Activated CD8-positive, alpha-beta memory T cell treated with anti-CD3 and anti-CD28 coated beads, Interleukin-2, amount 50 U/mL, for 1 hour (primary cell): ENCODE results near the gene NUP58.

Experiments used
- DNase-seq: peaks from one replicate; pipeline ENCODE4 v3.0.0-alpha.2; 2020; ENCODE audit errors: extremely low read depth

The NUP58 gene, protein sequence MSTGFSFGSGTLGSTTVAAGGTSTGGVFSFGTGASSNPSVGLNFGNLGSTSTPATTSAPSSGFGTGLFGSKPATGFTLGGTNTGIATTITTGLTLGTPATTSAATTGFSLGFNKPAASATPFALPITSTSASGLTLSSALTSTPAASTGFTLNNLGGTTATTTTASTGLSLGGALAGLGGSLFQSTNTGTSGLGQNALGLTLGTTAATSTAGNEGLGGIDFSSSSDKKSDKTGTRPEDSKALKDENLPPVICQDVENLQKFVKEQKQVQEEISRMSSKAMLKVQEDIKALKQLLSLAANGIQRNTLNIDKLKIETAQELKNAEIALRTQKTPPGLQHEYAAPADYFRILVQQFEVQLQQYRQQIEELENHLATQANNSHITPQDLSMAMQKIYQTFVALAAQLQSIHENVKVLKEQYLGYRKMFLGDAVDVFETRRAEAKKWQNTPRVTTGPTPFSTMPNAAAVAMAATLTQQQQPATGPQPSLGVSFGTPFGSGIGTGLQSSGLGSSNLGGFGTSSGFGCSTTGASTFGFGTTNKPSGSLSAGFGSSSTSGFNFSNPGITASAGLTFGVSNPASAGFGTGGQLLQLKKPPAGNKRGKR

DNA sequence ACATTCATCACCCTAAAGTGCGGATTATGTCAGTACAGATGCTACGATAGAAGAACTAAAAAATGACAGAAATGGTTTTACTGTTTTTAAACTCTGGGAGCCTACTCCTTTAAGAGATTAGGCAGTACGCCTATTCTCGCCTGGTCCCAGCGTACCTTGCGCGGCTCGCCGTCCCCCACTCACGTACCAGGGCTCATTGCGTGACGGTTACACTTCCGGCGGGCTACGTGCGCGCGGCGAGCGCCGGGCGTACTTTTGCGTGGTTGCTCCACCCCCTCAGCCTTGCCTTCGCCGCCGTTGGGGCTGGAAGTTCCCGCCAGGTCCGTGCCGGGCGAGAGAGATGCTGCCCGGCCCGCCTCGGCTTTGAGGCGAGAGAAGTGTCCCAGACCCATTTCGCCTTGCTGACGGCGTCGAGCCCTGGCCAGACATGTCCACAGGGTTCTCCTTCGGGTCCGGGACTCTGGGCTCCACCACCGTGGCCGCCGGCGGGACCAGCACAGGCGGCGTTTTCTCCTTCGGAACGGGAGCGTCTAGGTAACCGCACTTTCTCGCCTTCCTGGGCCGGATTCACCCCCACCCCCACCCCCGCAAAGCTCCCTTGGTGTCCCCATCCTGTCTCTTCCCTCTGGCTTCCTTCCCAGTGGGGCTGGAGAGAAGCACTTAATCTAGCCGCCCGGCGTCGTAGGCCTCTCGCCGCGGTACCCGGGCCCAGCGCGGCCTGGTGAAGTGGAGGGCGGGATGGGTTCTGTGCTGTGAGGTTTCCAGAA is at the start of gene NUP58:
NUP58 (plus strand) TSS at position 279 of the 767 bp plus-strand sequence; CDS start at position 428, 149 bp downstream.
- peak; percentile 69 for DNase-seq

DNA sequence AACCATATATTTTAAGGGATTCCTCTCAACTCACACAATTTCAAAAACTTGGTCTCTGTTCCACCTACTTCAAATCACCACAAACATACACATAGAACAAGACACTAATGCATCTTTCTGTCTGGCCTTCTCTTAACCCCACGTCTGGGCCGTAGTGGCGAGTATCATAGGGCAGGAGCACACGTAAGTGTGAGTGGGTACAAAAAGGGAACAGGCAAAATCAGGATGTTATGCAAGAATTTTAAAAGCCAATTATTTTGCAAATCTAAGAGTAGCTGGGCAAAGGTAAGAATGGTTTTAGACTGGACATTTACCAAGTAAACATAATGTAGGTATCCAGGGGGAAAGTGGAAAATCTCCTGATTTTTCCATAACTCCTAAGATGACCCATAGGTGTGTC is 49.2 kb upstream of the NUP58 start:
- DNase-seq: no peak

DNA sequence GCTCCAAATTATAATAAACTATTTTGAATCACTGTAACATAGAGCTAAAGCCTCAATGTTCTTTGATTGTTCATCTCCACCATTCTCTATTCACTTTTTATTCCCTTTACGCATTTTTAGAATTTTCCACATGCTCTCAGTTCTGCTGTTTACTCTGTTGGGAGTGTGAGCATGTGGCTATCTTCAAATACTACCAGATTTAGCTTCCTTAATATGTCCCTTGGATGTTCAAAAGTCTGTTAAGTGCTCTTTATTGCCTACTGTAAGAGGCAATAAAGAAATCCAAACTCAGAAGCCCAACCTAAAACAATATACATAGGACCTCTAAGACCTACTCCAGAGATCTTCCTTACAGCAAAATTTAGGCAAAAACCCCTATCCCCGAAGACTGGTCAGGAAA is 48.7 kb upstream of the NUP58 start:
- DNase-seq: no peak

DNA sequence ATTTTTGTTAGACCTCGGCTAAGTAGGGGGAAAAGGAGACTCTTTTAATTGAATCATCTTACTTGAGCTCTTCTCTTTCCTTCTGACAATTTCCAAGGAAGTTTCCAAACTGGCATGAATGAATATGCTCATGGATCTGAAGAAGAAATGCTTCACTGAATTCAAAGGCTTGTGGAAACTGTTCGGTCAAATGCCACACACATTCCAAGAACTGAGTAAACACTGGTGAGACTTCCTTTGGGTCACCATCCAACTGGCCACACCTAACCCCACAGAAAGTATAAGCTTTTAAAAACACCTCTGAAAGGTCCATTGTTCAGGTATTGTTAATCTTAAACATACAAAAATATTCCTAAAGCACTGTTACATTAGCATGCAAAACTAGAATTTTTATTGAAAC is 47.7 kb upstream of the NUP58 start:
- no peak for DNase-seq

DNA sequence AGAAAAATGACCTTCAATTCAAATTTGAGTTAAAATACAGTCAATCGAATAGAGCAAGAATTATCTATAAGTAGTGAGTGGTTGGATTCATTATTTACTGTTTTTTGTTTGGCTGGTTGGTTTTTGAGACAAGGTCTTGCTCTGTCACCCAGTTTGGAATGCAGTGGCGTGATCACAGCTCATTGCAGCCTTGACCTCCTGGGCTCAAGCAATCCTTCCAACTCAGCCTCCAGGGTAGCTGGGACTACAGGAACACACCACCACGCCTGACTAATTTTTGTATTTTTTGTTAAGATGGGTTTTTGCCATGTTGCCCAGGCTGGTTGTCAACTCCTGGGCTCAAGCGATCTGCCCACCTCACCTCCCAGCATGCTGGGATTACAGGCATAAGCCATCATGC is 39.2 kb upstream of the NUP58 start:
- DNase-seq: no peak

DNA sequence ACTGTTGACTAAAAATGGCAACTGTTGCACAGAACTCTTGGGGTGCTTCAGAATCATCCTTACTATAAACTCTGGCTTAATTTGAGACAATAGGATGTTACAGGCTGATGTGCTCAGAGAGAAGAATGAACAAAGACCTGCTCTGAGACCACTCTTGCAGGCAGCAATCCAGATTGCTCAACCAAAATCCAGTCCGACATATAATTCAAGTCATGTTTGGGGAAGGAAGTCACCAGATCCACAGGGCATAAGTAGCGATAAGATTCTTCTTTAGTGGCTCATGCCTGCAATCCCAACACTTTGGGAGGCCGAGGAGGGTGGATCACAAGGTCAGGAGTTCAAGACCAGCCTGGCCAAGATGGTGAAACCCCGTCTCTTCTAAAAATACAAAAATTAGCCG is 34.7 kb upstream of the NUP58 start:
- DNase-seq: no peak

DNA sequence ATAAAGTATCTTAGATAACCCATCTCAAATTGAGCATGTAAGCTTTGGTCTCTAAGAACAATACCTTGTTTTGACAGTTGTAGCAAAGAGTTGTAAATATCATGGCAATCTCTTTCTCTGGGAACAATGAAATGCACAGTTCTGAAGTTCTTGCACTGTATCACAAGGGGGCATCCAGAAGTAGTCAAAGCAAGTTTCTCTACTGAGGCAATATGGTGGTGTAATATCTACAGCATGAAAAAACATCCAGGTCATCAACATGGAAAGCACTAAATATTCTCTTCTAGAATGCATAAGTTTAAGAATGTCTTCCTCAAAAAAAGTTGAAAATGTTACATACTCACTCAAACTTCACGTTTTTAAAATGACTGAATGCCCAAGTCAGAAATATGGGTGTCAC is 33.7 kb upstream of the NUP58 start:
- no peak for DNase-seq

DNA sequence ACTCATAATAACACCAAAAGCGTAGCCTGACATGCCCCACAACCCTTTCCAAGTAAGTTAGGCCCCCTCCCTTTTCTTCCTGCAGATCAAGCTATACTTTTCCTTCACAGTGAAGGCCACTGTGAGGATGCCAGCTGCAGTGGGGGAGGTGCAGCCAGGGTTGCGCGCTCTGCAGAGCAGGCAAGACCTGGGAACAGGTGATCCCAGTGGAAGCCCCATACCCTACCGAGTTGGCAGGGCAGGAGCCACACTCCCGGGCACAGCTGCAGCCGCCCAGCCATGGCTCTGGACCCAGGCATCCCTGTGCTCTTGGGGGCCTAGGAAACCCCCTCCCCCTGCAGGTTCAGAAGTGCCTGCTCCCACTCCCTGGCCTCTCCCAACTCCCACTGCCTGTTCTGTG is 32.9 kb upstream of the NUP58 start:
- DNase-seq: no peak

DNA sequence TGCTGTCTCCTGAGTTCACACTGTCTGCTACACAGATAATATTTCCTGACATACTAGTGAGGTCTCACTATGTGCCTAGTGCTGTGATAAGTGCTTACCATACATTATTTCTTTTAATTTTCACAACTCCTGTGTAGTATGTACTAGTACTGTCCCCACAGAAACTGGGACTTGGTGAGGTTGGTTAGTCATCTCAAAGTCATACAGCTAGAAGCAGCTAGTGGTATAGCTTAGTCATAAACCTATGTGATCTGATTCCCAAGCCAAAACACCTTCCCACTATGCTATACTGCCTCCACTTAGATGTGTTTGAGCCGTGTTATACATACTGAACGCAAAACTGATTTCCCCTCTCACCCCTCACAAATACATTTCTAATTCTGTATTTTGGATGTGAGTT is 24.7 kb upstream of the NUP58 start:
- DNase-seq: no peak

DNA sequence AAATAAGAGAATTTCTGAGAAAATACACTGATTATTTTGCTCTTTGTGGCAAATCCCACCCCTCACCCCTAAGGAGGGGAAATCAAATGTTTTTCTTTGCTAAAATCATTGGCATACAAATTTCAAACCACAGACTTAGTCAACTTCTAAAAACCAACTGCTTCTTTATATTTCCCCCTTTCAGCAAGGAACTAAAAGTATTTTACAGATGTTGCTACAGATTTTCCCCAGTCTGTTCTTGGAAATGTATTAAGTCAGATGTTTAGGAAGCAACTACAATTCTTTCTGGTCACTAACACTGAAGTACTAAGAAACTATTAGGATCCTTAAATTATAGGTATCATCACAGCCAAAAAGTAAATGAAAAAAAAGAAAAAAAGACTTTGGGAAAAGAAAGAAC is 21.0 kb upstream of the NUP58 start:
- DNase-seq: no peak

DNA sequence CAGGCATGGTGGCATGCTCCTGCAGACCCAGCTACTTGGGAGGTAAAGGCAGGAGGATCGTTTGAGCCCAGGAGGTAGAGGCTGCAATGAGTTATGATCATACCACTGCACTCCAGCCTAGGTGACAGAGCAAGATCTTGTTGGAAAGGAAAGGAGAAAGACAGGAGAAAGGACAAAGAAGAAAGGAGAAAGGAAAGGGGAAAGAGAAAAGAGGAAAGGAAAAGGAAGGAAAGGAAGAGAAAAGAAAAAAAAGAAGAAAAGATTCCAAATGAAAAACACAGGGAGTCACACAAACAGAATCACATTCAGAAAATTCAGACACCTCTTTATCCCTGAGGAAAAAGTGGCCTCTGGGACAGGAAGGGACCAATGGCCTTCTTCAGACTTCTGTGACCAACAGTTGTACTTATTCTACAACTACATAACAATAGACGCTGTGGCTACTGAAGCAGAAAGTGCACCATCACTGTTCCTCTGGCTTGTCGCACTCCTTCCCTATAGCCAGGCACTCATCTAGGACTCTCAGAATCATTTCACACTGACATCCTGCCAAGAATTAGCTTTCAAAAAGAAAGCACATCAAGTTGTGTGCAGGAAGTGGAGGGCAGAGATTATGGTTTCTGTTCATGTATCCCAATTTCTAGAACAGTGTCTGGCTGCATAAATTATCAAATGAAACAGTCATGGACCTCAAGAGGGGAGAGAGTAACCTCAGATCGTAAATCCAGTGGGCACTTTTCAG is 20.1 kb upstream of the NUP58 start:
- no peak for DNase-seq

DNA sequence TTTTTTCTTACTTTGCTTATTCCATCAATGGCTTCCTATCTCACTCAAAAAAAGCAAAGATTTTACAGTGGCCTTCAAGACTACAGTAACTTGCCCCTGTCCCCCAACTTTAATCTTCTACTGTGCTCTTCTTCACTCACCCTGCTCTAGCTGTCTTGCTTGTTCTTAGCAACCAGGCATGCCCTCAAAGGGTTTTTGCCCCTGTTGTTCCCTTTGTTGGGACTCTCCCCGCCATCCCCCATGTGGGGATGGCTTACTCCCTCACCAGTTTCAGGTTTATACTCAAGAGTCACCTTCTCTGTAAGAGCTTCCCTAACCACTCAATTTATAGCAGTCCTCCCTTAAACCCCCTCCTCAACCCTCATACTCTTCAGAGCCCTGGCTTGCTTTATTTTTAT is 19.5 kb upstream of the NUP58 start:
- no peak for DNase-seq

DNA sequence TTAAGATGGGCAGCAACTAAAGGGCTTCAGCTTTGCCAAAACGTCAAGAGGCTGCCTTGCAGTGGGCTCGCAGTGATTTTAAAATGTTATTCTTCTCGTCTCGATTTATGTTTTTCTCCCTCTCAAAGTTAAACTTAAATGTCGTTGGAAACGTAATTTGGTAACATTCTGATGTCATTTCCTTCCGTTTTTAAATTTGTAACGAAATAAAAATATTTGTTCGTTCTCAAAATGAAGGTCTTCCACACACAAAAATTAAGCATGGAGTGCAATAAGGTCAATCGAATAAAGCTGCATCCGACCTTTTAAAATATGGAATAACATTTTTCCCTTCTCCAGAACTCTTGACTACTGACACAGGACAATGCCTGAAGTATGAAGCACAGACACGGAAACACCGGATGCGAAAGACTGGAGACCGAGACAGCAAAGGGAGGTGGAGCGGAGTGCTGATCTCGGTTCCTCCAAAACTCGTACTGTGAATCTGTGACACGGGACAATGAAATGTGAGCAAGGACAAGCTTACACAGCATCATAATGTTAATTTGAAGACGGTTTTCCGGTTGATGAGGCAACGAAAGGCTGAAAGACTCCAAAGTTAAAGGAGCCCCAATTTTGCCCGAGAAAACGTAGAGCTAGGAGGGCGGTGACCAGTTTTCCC is 15.0 kb upstream of the NUP58 start:
- DNase-seq: no peak

DNA sequence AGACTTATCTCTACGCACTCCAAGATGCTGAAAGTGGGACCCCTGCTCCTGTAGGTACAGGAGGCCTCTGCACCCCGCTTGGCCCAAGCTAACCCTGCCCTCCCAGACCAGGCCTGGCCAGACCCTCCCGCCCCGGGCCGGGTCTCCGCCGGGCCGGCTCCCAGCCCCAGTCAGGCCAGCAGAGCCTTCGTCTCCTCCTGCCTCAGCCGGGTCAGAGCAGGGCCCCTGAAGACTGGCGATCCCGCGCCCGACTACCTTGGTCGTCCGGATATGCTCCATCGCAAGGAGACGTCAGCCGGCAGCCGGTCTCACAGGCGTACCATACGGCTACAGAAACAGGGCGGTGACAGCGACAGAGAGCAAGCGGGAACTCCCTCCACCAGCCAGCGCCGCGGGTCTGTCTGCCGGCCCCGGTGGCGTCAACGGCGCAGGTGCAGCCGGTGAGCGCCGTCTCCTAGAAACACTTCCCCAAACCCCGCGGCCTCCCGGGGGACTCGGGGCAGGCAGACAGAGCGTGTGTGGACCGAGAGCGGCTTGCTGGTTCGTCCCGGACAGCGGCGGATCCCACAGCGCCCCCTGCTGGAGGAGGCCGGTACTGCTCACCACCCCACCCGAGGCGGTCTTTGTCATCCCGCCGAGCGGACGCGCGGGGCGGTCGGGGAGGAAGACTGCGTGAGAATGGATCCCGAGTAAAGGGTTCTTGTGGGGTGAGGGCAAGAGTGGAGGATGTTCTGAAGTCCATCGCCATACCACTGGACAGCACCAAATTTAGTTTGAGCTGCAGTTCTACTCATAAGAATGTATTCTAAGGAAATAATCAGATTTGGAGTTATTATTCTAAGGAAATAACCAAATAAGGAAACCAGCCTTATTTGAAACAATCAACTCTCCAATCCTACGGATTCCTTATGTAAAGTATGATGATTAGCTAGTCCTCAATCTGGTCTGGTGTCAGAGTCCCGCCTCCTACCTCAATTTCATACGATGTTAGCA is 14.2 kb upstream of the NUP58 start, which contains the start of gene MTMR6:
MTMR6 (minus strand) TSS at position 520 of the 993 bp plus-strand sequence; CDS start at position 279, 241 bp downstream.
- DNase-seq: peak; percentile 80

DNA sequence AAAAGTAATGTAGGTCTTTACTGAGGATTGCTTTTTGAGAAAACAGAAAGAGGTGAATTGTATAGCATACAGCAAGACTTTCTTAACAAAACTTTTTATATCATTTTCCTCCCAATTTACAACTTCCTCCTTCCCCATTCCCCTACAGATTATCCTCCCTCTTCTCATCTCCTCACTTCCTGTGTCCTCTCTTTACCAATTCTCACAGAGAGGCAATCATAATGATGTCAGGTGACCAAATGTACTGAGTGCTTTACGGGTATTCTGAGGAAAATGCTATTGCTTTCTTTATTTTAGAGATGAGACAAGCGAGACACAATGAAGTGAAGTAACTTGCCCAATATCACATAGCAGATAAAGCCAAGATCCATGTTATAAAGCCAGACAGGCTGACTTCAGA is 12.5 kb upstream of the NUP58 start:
- DNase-seq: no peak

DNA sequence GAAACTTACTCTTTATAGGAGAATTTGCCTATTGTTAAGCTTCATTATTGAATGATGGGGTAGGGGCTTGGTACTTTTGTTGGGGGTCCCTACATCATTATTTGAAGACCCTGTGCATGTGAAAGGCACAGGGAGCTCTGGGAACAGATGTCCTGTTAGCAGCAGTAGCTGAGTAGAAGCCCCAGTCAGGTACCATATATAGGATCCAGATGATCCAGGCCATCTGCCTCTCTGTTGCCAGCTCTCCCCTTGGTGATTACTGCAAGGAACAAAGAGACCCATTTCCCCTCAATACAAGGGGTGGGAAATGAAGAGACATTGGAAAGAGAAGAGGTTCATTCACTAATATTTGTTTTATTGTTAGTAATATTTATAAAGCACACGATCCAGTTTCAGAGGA is 9.7 kb upstream of the NUP58 start:
- DNase-seq: no peak

DNA sequence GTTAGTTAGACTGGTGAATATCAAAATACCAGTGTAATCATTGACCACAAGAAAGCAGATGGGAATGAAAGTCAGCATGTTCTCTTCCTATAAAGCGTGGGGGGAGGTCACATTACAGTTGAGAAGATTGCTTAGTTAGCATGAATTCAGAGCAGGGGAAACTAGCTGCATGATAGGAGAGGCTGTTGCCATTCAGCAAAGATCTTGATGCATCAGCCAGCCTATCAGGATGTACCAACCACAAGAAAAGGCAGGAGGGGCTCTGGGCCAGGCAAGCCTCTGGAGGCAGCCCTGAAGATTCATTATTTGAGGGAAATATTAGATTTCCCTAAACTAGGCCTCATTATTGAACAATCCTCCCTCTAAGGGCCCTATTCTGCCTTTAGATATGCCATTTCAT is 9.1 kb upstream of the NUP58 start:
- DNase-seq: no peak

DNA sequence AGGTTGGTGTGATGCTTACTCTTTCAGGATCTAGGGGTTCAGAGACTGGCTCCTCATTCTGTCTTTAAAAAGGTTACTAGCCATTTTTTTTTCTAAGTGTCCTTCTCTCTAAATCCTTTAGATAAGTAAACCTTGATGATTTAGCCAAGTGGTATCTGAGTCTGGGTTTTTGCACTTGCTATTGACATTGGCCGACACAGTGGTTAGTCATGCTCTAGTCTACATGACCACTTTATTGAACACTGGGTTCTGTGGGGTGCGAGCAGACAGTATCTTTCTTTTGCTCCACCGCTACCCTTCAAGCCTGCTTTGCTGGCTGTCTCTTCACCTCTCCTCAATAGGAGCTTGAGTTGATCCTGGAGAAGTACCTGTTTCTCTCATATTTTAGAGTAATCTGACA is 6.2 kb upstream of the NUP58 start:
- DNase-seq: no peak

DNA sequence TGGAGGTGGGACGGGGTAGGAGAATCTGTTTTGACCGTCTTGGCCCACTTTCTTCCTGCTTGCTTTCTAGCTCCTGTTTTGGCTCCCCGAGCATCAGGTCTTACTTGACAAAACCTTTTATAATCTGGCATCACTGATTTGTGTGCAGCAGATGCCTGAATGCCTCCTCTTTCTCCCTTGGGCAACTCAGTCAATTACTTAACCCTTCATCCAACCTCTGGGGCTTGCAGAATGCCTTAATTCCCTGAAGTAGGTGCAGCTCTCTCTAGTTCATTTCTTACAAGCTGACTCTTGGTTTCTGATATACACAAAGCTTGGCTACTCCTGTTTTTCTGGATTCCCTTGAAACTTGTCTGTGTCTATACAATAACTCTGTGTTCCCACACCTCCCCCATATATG is 5.7 kb upstream of the NUP58 start:
- no peak for DNase-seq

DNA sequence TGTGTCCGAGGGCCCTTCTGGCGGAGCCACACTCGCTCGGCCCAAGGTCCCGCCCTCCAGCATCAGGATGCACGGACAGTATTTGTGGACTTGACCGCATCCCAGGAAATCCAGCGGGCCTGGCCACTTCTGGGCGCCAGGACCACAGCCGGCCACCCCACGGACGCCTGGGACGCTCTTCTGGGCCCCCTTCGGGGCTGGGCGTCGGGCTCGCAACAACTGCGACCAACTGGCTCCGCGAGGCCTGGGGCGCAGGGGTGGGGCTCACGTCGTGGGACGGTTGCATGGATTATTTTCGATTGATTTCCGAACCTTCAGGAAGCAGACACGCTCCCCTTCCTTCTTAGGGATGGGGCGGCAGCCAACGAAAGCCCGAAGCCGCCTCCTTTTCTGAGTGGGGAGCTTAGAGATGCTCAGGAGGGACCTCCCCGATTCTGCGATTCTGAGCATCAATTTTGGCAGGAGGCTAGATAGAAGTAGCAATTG is 521 bp upstream of the NUP58 start:
- DNase-seq: no peak
